KOPT-K1 (cell line): Measurements from ENCODE around the gene STX3.
"Not testable (repeated sequence)": the region's sequence is repeated elsewhere in the genome, so short reads cannot be mapped to it uniquely, and the experiment has no call there.

Experiments used
- H3K27ac ChIP-seq: fragments of 200-600 bp; sonication (generic); 2 replicates; pipeline ENCODE4 v1.5.1; 2016; ENCODE audit warnings: antibody characterized with exemption, mild to moderate bottlenecking, low read depth, low read length; ENCODE audit not compliant: poor library complexity, severe bottlenecking
- H3K36me3 ChIP-seq: fragments of 200-600 bp; sonication (generic); 2 replicates; pipeline ENCODE4 v1.5.1; 2017; ENCODE audit warnings: antibody characterized with exemption, mild to moderate bottlenecking, low read length, moderate library complexity; ENCODE audit not compliant: insufficient read depth
- H3K9me3 ChIP-seq: fragments of 200-600 bp; sonication (generic); 2 replicates; pipeline ENCODE4 v1.5.1; 2017; ENCODE audit warnings: antibody characterized with exemption, low read length, mild to moderate bottlenecking; ENCODE audit not compliant: insufficient read depth, poor library complexity, severe bottlenecking

Gene STX3

DNA sequence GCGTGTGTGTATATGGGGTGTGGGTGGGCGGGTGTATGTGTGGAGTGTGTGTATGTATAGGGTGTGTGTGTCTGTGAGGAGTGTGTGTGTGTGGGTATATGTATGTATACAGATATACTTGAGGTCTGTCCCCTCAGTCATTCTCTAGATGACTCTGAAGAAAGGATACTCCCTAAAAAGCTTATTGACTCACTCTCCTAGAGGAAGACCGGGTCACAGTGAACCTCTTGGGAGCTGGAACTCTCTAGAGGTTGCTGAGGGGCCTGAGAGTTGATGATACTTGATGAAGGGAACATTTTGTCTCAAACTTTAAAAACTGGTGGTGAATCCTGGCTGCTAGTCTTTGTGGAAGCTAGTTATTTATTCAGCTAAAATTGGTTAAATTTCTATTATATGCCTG lies 15.1 kb downstream of the STX3 start:
- Histone ChIP-seq H3K9me3 (no peaks in the 10 kb centered on the region), H3K36me3 (no peaks in the 10 kb centered on the region), H3K27ac (no peak overlapping the region)

DNA sequence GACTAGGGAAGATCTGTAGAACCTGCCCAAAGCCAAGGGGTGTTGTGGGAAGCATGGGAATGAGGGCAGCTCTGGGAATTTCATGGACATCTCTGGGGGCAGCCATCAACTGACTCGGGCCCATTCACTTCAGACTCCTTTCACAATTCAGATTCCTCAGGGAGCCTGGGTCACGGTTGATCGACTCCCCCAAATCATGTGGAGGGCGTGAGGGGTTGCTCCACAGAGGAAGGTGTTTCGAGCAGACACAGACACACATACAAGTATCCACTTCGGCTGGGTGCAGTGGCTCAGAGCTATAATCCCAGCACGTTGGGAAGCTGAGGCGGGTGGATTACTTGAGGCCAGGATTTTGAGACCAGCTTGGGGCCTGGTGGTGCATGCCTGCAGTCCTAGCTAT lies 15.7 kb downstream of the STX3 start:
- Histone ChIP-seq H3K27ac (no peak overlapping the region), H3K36me3 (no peaks in the 10 kb centered on the region), H3K9me3 (no peaks in the 10 kb centered on the region)

DNA sequence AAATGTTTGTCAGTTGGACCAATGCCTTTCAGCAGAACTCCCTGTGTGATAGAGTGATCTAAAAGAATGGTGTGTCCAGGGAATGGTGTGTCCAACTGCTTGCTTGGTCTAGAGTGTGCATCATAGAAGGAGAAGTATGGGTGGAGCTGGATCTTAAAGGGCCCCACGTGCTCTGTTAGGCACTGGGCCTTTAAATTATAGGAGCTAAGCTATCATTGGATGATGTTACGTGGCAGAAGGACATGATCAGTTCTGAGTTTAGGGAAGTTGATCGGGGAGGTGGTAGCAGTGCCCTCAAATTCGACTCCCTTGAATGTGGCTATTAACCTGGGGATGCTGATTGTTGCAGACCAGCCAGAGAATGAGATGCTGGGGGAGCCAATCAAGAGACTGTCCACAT lies 16.4 kb downstream of the STX3 start:
- H3K27ac ChIP-seq, result no peak overlapping the region
- no peaks in the 10 kb centered on the region for H3K9me3 ChIP-seq

DNA sequence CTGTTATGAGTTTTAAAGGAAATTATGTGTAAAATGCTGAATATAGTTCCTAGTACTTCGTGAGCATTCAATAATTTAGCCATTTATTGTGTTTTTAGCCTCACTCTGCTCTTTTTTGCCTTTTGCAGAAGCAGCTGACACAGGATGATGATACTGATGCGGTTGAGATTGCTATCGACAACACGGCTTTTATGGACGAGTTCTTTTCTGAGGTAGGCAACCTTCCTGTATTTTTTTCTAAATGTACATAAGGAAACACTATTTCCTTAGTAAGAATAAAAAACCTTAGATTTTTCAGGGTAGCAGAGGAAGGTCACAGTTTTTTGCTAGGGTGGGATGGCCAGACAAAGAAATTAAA lies 17.9 kb downstream of the STX3 start:
- Histone ChIP-seq H3K36me3 (no peaks in the 10 kb centered on the region), H3K9me3 (no peaks in the 10 kb centered on the region), H3K27ac (no peak overlapping the region)

More for the DNA sequence above, 16.4 kb downstream of the STX3 start:
- no peaks in the 10 kb centered on the region for H3K36me3 ChIP-seq

DNA sequence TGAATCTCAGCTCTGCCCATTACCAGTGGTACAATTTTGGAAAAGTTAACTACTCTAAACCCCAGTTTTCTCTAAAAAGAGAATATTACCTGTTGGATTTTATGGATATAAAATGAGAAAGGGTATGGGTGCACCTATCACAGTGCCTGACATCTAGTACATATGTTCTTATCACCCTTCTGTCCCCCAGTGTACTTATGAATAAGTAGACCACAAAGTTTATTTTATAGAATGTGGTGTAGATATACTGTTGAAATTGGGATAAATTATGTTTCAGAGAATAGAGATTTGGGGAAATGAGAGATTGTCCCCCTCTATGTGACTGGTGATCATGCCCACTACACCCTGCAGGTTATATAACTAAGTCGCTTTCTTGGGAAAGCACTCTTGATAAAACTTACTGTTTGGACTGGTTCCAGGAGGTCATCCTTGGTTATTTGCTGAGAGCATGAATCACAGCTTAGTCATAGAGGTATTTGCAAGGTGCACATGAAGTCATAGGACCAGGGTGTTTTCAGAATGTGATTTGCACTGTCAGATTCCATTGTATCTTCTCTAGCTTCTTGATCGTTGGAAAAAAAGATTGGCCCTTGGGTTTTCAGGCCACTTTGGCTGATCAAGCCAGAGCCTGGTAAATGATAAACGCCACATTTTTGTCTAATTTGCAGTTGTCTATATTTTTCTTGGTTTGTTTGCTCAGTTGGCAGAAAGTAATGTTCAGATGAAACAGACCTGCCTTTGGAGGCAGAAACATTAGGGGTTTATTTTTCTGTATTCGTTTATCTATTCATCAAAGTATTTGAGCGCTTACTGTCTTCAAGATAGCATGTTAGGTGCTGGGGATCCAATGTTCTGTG lies 21.3 kb downstream of the STX3 start:
- Histone ChIP-seq H3K27ac (no peak overlapping the region), H3K36me3 (no peaks in the 10 kb centered on the region), H3K9me3 (no peaks in the 10 kb centered on the region)

DNA sequence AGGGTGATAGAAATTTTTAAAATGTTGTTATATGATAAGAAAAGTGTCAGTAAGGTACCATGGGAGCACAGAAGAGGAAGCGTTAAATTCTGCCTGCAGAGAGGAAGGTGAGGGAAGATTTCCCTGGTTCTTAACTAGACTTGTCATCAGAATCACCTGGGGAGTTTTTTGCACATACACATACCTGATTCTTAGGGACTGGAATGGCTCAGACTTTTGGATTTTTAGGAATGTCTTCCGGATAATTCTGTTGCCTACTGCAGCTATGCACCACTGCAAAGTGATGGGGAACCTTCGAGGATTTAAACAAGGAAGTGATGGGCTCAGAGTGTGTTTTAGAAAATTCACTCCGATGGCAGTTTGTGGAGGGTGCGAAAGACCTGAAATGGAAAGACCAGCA lies 21.9 kb downstream of the STX3 start:
- Histone ChIP-seq H3K27ac (no peak overlapping the region), H3K9me3 (peaks cover 5% of the 10 kb centered on the region), H3K36me3 (no peaks in the 10 kb centered on the region)

DNA sequence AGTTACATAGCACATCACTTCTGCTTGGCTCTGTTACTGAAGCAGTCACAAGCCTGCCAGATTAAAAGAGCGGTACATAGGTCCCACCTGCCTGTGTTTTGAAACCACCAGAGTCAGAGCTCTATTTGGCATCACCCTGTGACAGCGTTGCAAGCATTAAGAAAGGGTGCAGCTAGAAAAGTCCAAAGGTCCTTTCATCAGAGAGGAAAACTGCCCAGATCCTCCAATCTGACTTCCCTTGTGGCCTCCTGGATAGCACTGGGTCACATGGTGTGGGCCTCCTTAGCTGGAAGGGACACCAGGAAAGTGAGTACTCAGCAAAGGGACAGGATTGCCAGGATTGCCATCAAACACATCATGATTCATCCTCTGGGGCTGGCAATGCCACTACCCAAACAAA lies 22.9 kb downstream of the STX3 start:
- Histone ChIP-seq H3K36me3 (no peaks in the 10 kb centered on the region), H3K27ac (no peak overlapping the region), H3K9me3 (peaks cover 14% of the 10 kb centered on the region)

DNA sequence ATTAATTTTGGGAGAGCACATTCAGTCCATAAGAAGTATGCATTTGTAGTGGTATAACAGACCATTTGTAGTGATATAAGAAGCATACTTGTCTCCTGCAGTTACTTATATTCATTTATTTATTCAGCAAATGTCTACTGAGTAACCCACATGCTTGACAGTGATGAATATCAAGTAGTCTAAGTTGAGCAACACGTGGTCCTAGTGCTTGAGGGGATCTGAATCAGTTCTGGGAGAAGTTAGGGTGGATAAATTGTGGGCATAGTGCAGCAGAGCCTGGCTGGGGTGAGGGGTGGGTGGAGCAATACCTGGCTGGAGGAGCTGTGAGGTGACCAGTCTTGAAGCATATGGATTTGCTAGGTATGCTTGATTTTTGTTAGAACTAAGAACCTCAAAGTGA lies 24.3 kb downstream of the STX3 start:
- Histone ChIP-seq H3K27ac (no peak overlapping the region), H3K9me3 (peaks cover 27% of the 10 kb centered on the region), H3K36me3 (no peaks in the 10 kb centered on the region)

DNA sequence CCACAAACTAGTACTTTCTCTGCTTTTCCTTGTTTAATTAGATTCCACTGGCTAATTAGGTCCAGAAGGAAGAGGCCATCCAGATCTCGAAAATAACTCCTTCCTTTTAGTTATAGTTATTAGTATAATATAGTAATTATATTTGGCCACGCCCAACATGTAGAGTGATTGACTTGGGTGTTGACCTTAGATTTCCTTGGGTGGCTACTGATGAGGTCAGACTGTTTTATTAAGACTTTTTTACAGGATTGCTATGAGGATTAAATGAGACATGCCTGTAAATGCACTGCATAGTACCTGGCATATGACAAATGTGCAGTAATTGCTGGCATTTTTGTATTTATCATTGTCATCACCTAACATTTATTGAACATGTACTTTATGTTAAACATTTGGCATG lies 26.9 kb downstream of the STX3 start:
- no peaks in the 10 kb centered on the region for H3K36me3 ChIP-seq
- no peak overlapping the region for H3K27ac ChIP-seq
- H3K9me3 ChIP-seq, result peaks cover 35% of the 10 kb centered on the region

DNA sequence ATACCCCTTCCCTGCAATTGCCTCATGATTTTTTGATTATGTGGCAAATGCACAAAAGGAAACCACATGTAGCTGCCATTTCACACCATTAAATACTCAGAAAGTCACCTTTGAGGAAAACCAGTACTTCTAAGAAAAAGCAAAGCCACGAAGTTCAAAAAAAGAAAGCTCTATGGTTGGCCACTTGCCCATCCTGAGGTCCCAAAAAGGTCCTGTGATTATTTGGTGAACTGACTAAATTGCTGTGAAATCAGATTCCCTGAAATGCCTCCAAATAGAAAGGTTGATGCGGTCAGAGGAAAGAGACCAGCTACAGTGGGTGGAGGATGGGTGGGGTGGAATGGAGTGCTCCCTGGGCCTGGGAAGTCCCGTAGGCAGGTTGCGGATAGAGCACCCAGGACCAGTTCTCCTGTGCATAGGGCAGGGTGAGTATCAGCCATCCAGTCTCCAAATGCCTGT lies 28.5 kb downstream of the STX3 start:
- Histone ChIP-seq H3K36me3 (no peaks in the 10 kb centered on the region), H3K9me3 (peaks cover 35% of the 10 kb centered on the region), H3K27ac (no peak overlapping the region)

DNA sequence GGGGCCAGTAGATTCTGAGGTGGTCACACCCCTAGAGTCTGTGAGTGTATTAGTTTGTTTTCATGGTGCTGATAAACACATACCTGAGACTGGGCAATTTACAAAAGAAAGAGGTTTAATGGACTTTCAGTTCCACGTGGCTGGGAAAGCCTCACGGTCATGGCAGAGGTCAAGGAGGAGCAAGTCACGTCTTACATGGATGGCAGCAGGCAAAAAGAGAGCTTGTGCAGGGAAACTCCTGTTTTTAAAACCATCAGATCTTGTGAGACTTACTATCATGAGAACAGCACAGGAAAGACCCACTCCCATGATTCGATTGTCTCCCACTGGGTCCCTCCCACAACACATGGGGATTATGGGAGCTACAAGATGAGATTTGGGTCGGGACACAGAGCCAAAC lies 29.3 kb downstream of the STX3 start:
- not testable (repeated sequence) for H3K27ac ChIP-seq, H3K36me3 ChIP-seq
- H3K9me3 ChIP-seq, result peaks cover 35% of the 10 kb centered on the region

DNA sequence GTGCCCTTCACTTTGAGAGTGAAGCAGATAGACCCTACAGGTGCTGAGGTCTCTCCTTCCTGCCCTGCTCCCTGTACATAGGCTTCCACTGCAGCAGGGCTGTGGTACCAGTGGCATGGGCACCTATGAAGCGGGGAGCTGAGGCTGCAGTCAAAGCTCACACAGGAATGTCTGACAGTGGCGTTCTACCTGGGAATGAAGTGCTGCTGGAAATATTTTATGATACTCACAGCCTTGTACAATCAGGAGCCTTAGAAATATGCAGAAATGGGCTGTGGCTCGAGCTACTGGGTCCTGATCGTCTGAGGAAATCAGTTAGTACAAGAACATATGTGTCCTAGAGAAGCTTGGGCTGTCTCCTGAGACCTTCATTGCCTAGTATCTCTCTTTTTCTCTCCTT lies 30.6 kb downstream of the STX3 start:
- H3K27ac ChIP-seq, result no peak overlapping the region
- H3K36me3 ChIP-seq, result no peaks in the 10 kb centered on the region

DNA sequence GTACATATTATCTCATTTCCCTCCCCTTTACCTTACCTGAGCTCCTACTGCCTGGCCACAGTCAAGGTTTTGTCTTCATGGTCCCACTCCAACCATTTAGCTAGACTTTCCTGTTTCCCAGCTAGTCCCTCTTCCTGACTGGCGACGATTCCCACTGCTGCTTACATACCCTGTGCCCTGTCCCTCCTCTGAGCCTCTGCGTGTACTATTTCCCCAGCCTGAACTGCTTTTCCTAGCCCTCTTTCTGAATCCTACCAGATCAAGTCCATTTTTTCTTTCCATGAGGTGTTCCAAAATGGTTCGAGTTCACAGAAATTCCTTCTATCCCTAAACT lies 32.0 kb downstream of the STX3 start:
- peaks cover 28% of the 10 kb centered on the region for H3K9me3 ChIP-seq
- H3K27ac ChIP-seq, result no peak overlapping the region
- no peaks in the 10 kb centered on the region for H3K36me3 ChIP-seq

More for the DNA sequence above, 30.6 kb downstream of the STX3 start:
- peaks cover 35% of the 10 kb centered on the region for H3K9me3 ChIP-seq

DNA sequence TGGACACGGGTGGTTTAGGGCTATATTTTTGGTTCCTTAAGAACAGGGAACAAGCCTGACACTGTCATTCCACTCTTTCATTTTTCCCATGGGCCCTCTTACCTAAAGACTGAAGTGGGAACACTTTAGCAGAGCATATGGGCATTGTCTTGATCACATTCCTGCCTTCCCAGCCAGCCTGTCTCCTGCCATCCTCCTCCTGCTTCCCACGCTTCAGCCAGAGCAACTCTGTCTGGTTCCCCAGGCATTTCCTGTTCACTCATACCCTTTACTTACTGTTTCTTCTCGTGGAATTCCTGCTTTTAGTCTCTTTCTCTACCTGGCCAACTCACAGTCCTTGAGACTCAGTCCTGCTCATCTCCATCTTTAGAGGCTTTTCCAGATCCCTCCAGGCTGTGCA lies 32.6 kb downstream of the STX3 start:
- no peak overlapping the region for H3K27ac ChIP-seq
- no peaks in the 10 kb centered on the region for H3K36me3 ChIP-seq
- peaks cover 24% of the 10 kb centered on the region for H3K9me3 ChIP-seq

DNA sequence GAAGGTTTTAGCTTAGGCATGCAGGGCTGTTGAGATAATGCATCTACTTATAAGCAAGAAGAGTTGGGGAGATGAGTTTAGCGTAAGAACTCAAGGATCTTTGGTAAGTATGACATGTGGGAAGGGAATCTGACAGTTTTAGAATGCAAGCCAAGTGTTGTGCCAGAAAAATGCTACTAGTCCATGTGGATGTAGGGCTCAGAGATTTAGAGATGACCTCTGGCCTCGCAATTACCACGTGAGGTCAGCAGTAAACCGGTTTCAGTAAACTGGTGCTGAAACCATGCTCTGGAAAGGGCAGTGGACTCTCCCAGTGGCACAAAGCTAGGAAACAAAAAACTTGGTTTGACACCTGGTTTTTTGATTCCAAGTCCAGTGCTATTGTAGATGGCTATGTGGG lies 36.5 kb downstream of the STX3 start:
- no peaks in the 10 kb centered on the region for H3K9me3 ChIP-seq
- H3K36me3 ChIP-seq, result no peaks in the 10 kb centered on the region
- H3K27ac ChIP-seq, result no peak overlapping the region

DNA sequence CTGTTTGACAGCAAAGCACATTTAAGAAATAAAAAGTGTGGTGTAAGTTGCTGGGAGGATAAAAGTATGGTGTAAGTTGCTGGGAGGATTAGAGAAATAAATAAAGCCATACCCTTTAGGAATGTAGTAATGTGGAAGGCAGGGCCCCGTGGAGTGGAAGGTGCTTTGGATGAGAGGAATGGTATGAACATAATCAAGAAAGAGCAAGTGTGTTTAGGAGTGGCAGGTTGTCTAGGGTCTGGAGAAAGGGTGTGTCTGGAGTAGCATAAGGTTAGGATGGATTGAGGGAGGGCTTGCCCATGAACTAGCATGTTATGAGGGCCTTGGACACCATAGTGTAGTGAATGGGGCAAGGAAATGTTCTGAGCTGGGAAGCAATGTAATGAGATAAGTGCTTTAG lies 37.3 kb downstream of the STX3 start:
- no peak overlapping the region for H3K27ac ChIP-seq
- no peaks in the 10 kb centered on the region for H3K9me3 ChIP-seq
- H3K36me3 ChIP-seq, result no peaks in the 10 kb centered on the region
